ENCODE data around the gene TULP3. TPM values are rescaled to one million over a fixed set of nuclear protein-coding genes. Genes with fewer than 3 reads are reported as not detected.

Gene TULP3
- total RNA-seq (2021; fragmentation: NEBNext Ultra II Directional; extraction: Animal tissue kit (Norgen Biotek cat#: 25700)) (18.4 and 21.7 TPM in 2 replicates), polyA plus RNA-seq (2011; rRNA removed) (19.3 and 21.2 TPM in 2 replicates), polyA minus RNA-seq (2011; rRNA and poly(A)+ RNA removed) (16.1 and 17.4 TPM in 2 replicates)
- polyA plus RNA-seq (2011; cell fraction: cytosol; rRNA removed), result 18.5 TPM
- polyA plus RNA-seq (2011; cell fraction: nucleus; rRNA removed), result 21.2 TPM
- 19.8 to 22.0 TPM (median 21.5 TPM) in 4 replicates for polyA plus RNA-seq (2012, experiment 1 of 2)
- 8.8 TPM for polyA plus RNA-seq (2012, experiment 2 of 2)
- polyA plus RNA-seq (2013, experiment 1 of 2), result 22.4 TPM
- polyA plus RNA-seq (2013, experiment 2 of 2), result 21.2 TPM
- polyA minus RNA-seq (2011; cell fraction: cytosol; rRNA and poly(A)+ RNA removed), result 9.6 TPM
- polyA minus RNA-seq (2011; cell fraction: nucleus; rRNA and poly(A)+ RNA removed), result 6.7 TPM
- long read RNA-seq, experiment 1, partial matches to known transcripts, result 4 of 31 reads
- long read RNA-seq, experiment 1, other reads (novel, unspliced or antisense), result 23 of 31 reads
- long read RNA-seq, experiment 2, transcript TULP3-202 (11 exons, 3,076 nt), result major isoform, 6 of 13 reads
- long read RNA-seq, experiment 2, partial matches to known transcripts, result 2 of 13 reads
- long read RNA-seq, experiment 2, other reads (novel, unspliced or antisense), result 5 of 13 reads

DNA sequence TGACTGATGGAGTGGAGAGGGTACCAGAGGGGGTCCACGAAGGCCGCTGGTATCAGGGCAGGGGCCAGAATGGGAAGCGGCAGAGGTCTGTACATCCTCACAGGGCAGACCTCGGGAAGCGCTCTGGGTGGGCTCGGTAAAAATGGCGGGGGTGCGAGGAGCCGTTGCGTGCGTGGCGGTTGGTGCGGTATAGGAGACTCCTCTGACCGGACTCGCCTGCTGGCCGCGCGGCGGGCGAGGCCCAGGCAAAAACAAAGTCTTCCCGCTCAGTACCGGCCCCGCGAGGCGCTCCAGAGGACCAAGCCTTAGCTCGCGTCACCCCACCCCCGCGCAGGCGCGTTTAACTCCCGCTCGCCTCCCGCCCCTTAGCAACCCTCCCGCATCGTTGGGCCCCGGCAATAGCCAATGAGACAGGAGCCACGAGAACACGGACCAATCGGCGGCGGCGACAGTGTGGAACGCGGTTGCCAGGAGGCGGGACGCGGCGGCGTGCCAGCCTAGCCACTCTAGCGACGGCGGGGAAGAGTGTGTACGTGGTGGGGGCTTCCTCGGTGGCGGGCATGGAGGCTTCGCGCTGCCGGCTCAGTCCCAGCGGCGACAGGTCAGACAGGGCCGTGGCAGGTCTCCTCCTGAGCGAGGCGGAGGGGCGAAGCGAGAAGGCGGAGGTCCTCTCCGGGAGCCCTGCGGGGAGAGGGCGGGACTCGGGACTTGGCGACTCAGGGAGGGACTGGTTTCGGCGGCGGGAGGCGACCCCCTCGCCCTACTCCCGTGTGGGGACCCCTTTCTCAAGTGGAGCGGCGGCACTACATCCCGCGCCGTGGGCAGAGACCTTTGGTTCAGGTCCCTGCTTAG, at the start of gene TULP3:
Gene TULP3 (plus strand): TSS at position 504 of the 852 bp plus-strand sequence. CDS start 57 bp downstream, at position 561.
- Histone ChIP-seq H3K9ac (replicated peaks in 1 of 4; ENCODE audit: extremely low read depth in 1 of 4, low read depth in 3 of 4, low read length in 3 of 4) (peak within 1 kb of the TSS in 3 of 4 experiments; percentile 68 to 78 (median 76); a peak in 6 of 7 replicates), H3K27ac (ENCODE audit: low read depth, low read length) (peak within 1 kb of the TSS; percentile 57; the same call in 1 of the 2 replicates)
- peak; percentile 83 for TF ChIP-seq MAX (IDR thresholded peaks at IDR 0.05)
- no peak for TF ChIP-seq USF2 (IDR thresholded peaks at IDR 0.05; ENCODE audit: low read length)
- peak; percentile 81 for TF ChIP-seq CHD2 (IDR thresholded peaks at IDR 0.05; ENCODE audit: low read length)
- no peak for TF ChIP-seq YY1 (IDR thresholded peaks at IDR 0.05; ENCODE audit: low read depth, low read length)
- TF ChIP-seq SP2 (IDR thresholded peaks at IDR 0.05; ENCODE audit: low read length), result peak; percentile 56
- TF ChIP-seq NANOG (IDR thresholded peaks at IDR 0.05; ENCODE audit: insufficient read depth, low read depth, low read length, poor library complexity, severe bottlenecking), result no peak

More for the DNA sequence above, at the start of gene TULP3:
- FAIRE-seq (no peak), DNase-seq (ENCODE audit: low read depth in 1 of 2, low spot score in 2 of 2) (peak; percentile 78 to 98)
- Histone ChIP-seq H3K79me2 (ENCODE audit: control insufficient read depth in 1 of 2, insufficient read depth in 2 of 2, low read length in 2 of 2) (peaks cover 0 to 12% of the 10 kb centered on the region in 2 experiments; a peak in 3 of 4 replicates), H3K14ac (ENCODE audit: insufficient read length) (no peak within 1 kb of the TSS), H2BK5ac (ENCODE audit: low read depth, low read length) (peak within 1 kb of the TSS; percentile 79; the same call in 1 of the 2 replicates), H2AFZ (ENCODE audit: low read length) (peak within 1 kb of the TSS; percentile 56; the same call in 1 of the 2 replicates), H3K23me2 (ENCODE audit: low read depth, low read length) (no peaks in the 10 kb centered on the region; the same call in 1 of the 2 replicates), H3K56ac (replicated peaks; ENCODE audit: insufficient read length, low read depth, low read length) (peak within 1 kb of the TSS; percentile 82), H2BK120ac (replicated peaks; ENCODE audit: low read depth, low read length) (no peak within 1 kb of the TSS), H3K36me3 (ENCODE audit: control insufficient read depth in 2 of 4, insufficient read depth in 4 of 4, low read length in 3 of 4) (peaks cover 8 to 27% (median 18%) of the 10 kb centered on the region in 4 experiments), H2BK20ac (ENCODE audit: low read length) (no peak within 1 kb of the TSS), H3K9me3 (ENCODE audit: insufficient read depth in 2 of 2, low read depth in 1 of 2, low read length in 1 of 2) (no peaks in the 10 kb centered on the region), H3K4me1 (replicated peaks in 1 of 4; ENCODE audit: control insufficient read depth in 3 of 4, insufficient read depth in 4 of 4, low read length in 3 of 4) (peaks cover 0 to 3% (median 2%) of the 10 kb centered on the region in 4 experiments; a peak in 3 of 7 replicates), H4K5ac (ENCODE audit: insufficient read length, low read depth, low read length) (peak within 1 kb of the TSS; percentile 73), H3K4ac (replicated peaks; ENCODE audit: insufficient read length, low read depth, low read length) (no peak within 1 kb of the TSS), H3K27me3 (replicated peaks in 1 of 4; ENCODE audit: control insufficient read depth in 3 of 4, extremely low read depth in 1 of 4, insufficient read depth in 3 of 4, low read length in 3 of 4) (no peaks in the 10 kb centered on the region), H4K20me1 (replicated peaks in 1 of 2; ENCODE audit: control insufficient read depth in 1 of 2, insufficient read depth in 2 of 2, low read length in 2 of 2) (peaks cover 0 to 3% of the 10 kb centered on the region in 2 experiments), H2BK15ac (ENCODE audit: low read length) (0 out of 2 replicates have a peak within 1 kb of the TSS, but pooled peaks have one; percentile 65), H3K18ac (ENCODE audit: extremely low read depth, low read length) (peak within 1 kb of the TSS; percentile 95), H4K8ac (ENCODE audit: extremely low read depth, insufficient read depth, low read length) (peak within 1 kb of the TSS; percentile 83), H4K91ac (replicated peaks; ENCODE audit: insufficient read length, low read length) (peak within 1 kb of the TSS; percentile 8), H3K79me1 (ENCODE audit: low read depth, low read length) (0 out of 2 replicates have a peak, but pooled peaks cover 2% of the 10 kb centered on the region), H3K4me3 (ENCODE audit: extremely low read depth in 1 of 4, insufficient read depth in 2 of 4, low read depth in 3 of 4, low read length in 4 of 4) (peak within 1 kb of the TSS; percentile 71 to 88 (median 86)), H2AK5ac (ENCODE audit: low read depth, low read length) (no peak within 1 kb of the TSS; the same call in 1 of the 2 replicates), H2BK12ac (ENCODE audit: low read depth, low read length) (no peak within 1 kb of the TSS), H3K4me2 (ENCODE audit: insufficient read depth in 1 of 2, low read depth in 2 of 2, low read length in 2 of 2) (peak within 1 kb of the TSS; percentile 85), H3K23ac (ENCODE audit: insufficient read length) (peak within 1 kb of the TSS; percentile 3)
- ChIA-PET CTCF (ENCODE audit: partially characterized antibody) (interaction anchor here (0.9 to 15.6 kb wide), 8 partner anchors 11 to 143 kb away, joined by 3 to 143 read pairs (median 4); no protein-coding TSS in a partner anchor), POLR2A (ENCODE audit: partially characterized antibody) (interaction anchor here (0.6 to 2.7 kb wide), 20 partner anchors 10 to 166 kb away, joined by 3 to 26 read pairs (median 4); partner anchors contain the start of genes FOXM1, NRIP2 and RHNO1)
- WGBS, 2 experiments (ENCODE audit: extremely low coverage in 1 of 2, insufficient coverage in 1 of 2, insufficient read length in 1 of 2, insufficient replicate concordance in 2 of 2, low coverage in 1 of 2, low lambda C conversion rate in 2 of 2, missing lambda C conversion rate in 1 of 2), result 1% methylated on average over 52 of the region's 83 CpGs; no CpG with 5 or more reads in 1 of the 2 experiments
